MG63 (cell line): ENCODE data around the gene PPP1R12C. TPM values are rescaled to one million over a fixed set of nuclear protein-coding genes. Genes with fewer than 3 reads are reported as not detected.
A peak's percentile ranks its signal among the peaks of the same experiment; 100 is the strongest.
"Not testable (repeated sequence)": the region's sequence is repeated elsewhere in the genome, so short reads cannot be mapped to it uniquely, and the experiment has no call there.

ENCODE experiments used
- DNase-seq: peaks from one replicate; pipeline ENCODE4 v3.0.0-alpha.2; 2020
- H3K27me3 ChIP-seq: fragments of 250-450 bp; sonication (Bioruptor Pico); 2 replicates; pipeline ENCODE4 v1.5.1; 2020; ENCODE audit warnings: mild to moderate bottlenecking, moderate library complexity
- H3K36me3 ChIP-seq: fragments of 250-450 bp; sonication (Bioruptor Pico); 2 replicates; pipeline ENCODE4 v1.5.1; 2020; ENCODE audit warnings: mild to moderate bottlenecking, moderate library complexity
- H3K4me3 ChIP-seq: fragments of 250-450 bp; sonication (Bioruptor Pico); 2 replicates; pipeline ENCODE4 v1.5.1; 2020; ENCODE audit warnings: mild to moderate bottlenecking, moderate library complexity
- H3K9me3 ChIP-seq: fragments of 250-450 bp; sonication (Bioruptor Pico); 2 replicates; pipeline ENCODE4 v1.5.1; 2020; ENCODE audit warnings: mild to moderate bottlenecking, moderate library complexity
- total RNA-seq: library from RNA; depleted of rRNA; stranded (reverse); fragments of >200 nt; shearing (Covaris generic); gene quantifications from 2 replicates; pipeline ENCODE4 v1.2.3, GENCODE V29; 2014; ENCODE audit warnings: low replicate concordance

The PPP1R12C gene
- total RNA-seq, 1 experiment from 2014 or later = 81.1 TPM

- 0 out of 2 replicates have a peak, but pooled peaks cover 2% of the 10 kb centered on the region for H3K9me3 ChIP-seq
- no peak within 1 kb of the TSS for H3K4me3 ChIP-seq
- H3K27me3 ChIP-seq = peaks cover 10% of the 10 kb centered on the region
- no peak for DNase-seq
- no peaks in the 10 kb centered on the region for H3K36me3 ChIP-seq
These were observed 42.0 kb downstream of the PPP1R12C start, which contains the start of gene EPS8L1 for GRCh38 chr19:55075371-55075998. Gene EPS8L1 (plus strand): TSS chr19:55075869. CDS start chr19:55076445, 576 bp downstream.

GRCh38 chr19:55071913-55072312 is 45.5 kb downstream of the PPP1R12C start:
- 0 out of 2 replicates have a peak, but pooled peaks cover 2% of the 10 kb centered on the region for H3K9me3 ChIP-seq
- no peak for DNase-seq

GRCh38 chr19:55071129-55071502 is 46.3 kb downstream of the PPP1R12C start:
- no peaks in the 10 kb centered on the region for H3K36me3 ChIP-seq
- no peak overlapping the region for H3K4me3 ChIP-seq
- DNase-seq = peak; percentile 88
- H3K27me3 ChIP-seq = peaks cover 24% of the 10 kb centered on the region
- 0 out of 2 replicates have a peak, but pooled peaks cover 2% of the 10 kb centered on the region for H3K9me3 ChIP-seq

More at GRCh38 chr19:55071913-55072312, 45.5 kb downstream of the PPP1R12C start:
- no peaks in the 10 kb centered on the region for H3K36me3 ChIP-seq
- H3K4me3 ChIP-seq = no peak overlapping the region
- H3K27me3 ChIP-seq = peaks cover 19% of the 10 kb centered on the region

GRCh38 chr19:55070466-55071128 is 46.8 kb downstream of the PPP1R12C start:
- no peak for DNase-seq

GRCh38 chr19:55069865-55070197 is 47.6 kb downstream of the PPP1R12C start:
- H3K36me3 ChIP-seq = no peaks in the 10 kb centered on the region

More at GRCh38 chr19:55070466-55071128, 46.8 kb downstream of the PPP1R12C start:
- no peaks in the 10 kb centered on the region for H3K36me3 ChIP-seq
- peaks cover 24% of the 10 kb centered on the region for H3K27me3 ChIP-seq
- H3K9me3 ChIP-seq = 0 out of 2 replicates have a peak, but pooled peaks cover 2% of the 10 kb centered on the region
- H3K4me3 ChIP-seq = no peak overlapping the region

GRCh38 chr19:55068950-55069864 is 48.2 kb downstream of the PPP1R12C start:
- no peak for DNase-seq
- Histone ChIP-seq H3K27me3 (peaks cover 28% of the 10 kb centered on the region), H3K4me3 (no peak overlapping the region), H3K9me3 (0 out of 2 replicates have a peak, but pooled peaks cover 2% of the 10 kb centered on the region), H3K36me3 (no peaks in the 10 kb centered on the region)

More at GRCh38 chr19:55069865-55070197, 47.6 kb downstream of the PPP1R12C start:
- H3K9me3 ChIP-seq = 0 out of 2 replicates have a peak, but pooled peaks cover 2% of the 10 kb centered on the region
- DNase-seq = no peak
- H3K4me3 ChIP-seq = no peak overlapping the region
- peaks cover 27% of the 10 kb centered on the region for H3K27me3 ChIP-seq

GRCh38 chr19:55067869-55068268 is 49.6 kb downstream of the PPP1R12C start:
- Histone ChIP-seq H3K9me3 (no peaks in the 10 kb centered on the region), H3K27me3 (peaks cover 28% of the 10 kb centered on the region), H3K4me3 (no peak overlapping the region), H3K36me3 (no peaks in the 10 kb centered on the region)
- no peak for DNase-seq

GRCh38 chr19:55066107-55066709 is 51.2 kb downstream of the PPP1R12C start:
- H3K36me3 ChIP-seq = peaks cover 2% of the 10 kb centered on the region; the same call in 1 of the 2 replicates
- DNase-seq = no peak
- no peak overlapping the region for H3K4me3 ChIP-seq
- H3K27me3 ChIP-seq = peaks cover 28% of the 10 kb centered on the region
- no peaks in the 10 kb centered on the region for H3K9me3 ChIP-seq

- not testable (repeated sequence) for H3K36me3 ChIP-seq, DNase-seq, H3K9me3 ChIP-seq, H3K4me3 ChIP-seq
- H3K27me3 ChIP-seq = peaks cover 28% of the 10 kb centered on the region
These were observed 51.9 kb downstream of the PPP1R12C start for GRCh38 chr19:55065516-55065915.

GRCh38 chr19:55063492-55063843 is 54.0 kb downstream of the PPP1R12C start:
- Histone ChIP-seq H3K9me3 (no peaks in the 10 kb centered on the region), H3K4me3 (peak overlapping the region; percentile 82)

GRCh38 chr19:55062735-55063491 is 54.5 kb downstream of the PPP1R12C start, which contains the start of gene RDH13:
Gene RDH13 (minus strand): TSS chr19:55063148. CDS start chr19:55063032, 116 bp downstream.
- Histone ChIP-seq H3K27me3 (peaks cover 18% of the 10 kb centered on the region), H3K4me3 (peak within 1 kb of the TSS; percentile 82)

More at GRCh38 chr19:55063492-55063843, 54.0 kb downstream of the PPP1R12C start:
- no peak for DNase-seq
- H3K36me3 ChIP-seq = peaks cover 12% of the 10 kb centered on the region
- H3K27me3 ChIP-seq = peaks cover 18% of the 10 kb centered on the region

GRCh38 chr19:55060287-55060686 is 57.1 kb downstream of the PPP1R12C start:
- not testable (repeated sequence) for H3K9me3 ChIP-seq, H3K4me3 ChIP-seq, H3K27me3 ChIP-seq, DNase-seq
- H3K36me3 ChIP-seq = peaks cover 41% of the 10 kb centered on the region

More at GRCh38 chr19:55062735-55063491, 54.5 kb downstream of the PPP1R12C start, which contains the start of gene RDH13:
- Histone ChIP-seq H3K9me3 (no peaks in the 10 kb centered on the region), H3K36me3 (peaks cover 17% of the 10 kb centered on the region)
- peak; percentile 96 for DNase-seq

GRCh38 chr19:55058781-55059610 is 58.4 kb downstream of the PPP1R12C start:
- no peaks in the 10 kb centered on the region for H3K9me3 ChIP-seq
- no peak for DNase-seq
- H3K27me3 ChIP-seq = no peaks in the 10 kb centered on the region
- no peak overlapping the region for H3K4me3 ChIP-seq
- H3K36me3 ChIP-seq = peaks cover 52% of the 10 kb centered on the region

- no peaks in the 10 kb centered on the region for H3K9me3 ChIP-seq
- no peak overlapping the region for H3K4me3 ChIP-seq
- H3K36me3 ChIP-seq = peaks cover 62% of the 10 kb centered on the region
- H3K27me3 ChIP-seq = no peaks in the 10 kb centered on the region
- no peak for DNase-seq
These were observed 60.6 kb downstream of the PPP1R12C start for GRCh38 chr19:55056827-55057226.

- Histone ChIP-seq H3K27me3 (no peaks in the 10 kb centered on the region), H3K36me3 (peaks cover 64% of the 10 kb centered on the region), H3K9me3 (no peaks in the 10 kb centered on the region), H3K4me3 (no peak overlapping the region)
- no peak for DNase-seq
These were observed 63.7 kb downstream of the PPP1R12C start for GRCh38 chr19:55053735-55054134.
